Smooth muscle cell (in vitro differentiated cells): ENCODE data around the gene SIDT1. TPM values are rescaled to one million over a fixed set of nuclear protein-coding genes. Genes with fewer than 3 reads are reported as not detected.
A peak's percentile ranks its signal among the peaks of the same experiment; 100 is the strongest.

Experiments
- DNase-seq: peaks from one replicate; lab custom pipeline; 2025; ENCODE audit not compliant: unreplicated experiment; lab: John Stamatoyannopoulos, UW
- H2AFZ ChIP-seq: fragments of 200-600 bp; sonication (generic); 2 replicates; pipeline ENCODE4 v1.6.0; 2016; ENCODE audit warnings: antibody characterized with exemption, low read depth, mild to moderate bottlenecking
- H3F3A ChIP-seq: fragments of 200-600 bp; sonication (generic); 2 replicates; pipeline ENCODE4 v1.6.0; 2017; ENCODE audit warnings: antibody characterized with exemption, low read depth
- H3K27ac ChIP-seq: fragments of 200-600 bp; sonication (generic); 2 replicates; pipeline ENCODE4 v1.5.1; 2016; ENCODE audit warnings: low read depth, mild to moderate bottlenecking
- H3K27me3 ChIP-seq: fragments of 200-600 bp; sonication (generic); 2 replicates; pipeline ENCODE4 v1.6.1; 2016; ENCODE audit warnings: low read depth, mild to moderate bottlenecking
- H3K36me3 ChIP-seq: fragments of 200-600 bp; sonication (generic); 2 replicates; pipeline ENCODE4 v1.5.1; 2016; ENCODE audit warnings: low read depth
- H3K4me1 ChIP-seq: fragments of 200-600 bp; sonication (generic); 2 replicates; pipeline ENCODE4 v1.5.1; 2016; ENCODE audit warnings: low read depth
- H3K4me2 ChIP-seq: fragments of 200-600 bp; sonication (generic); 2 replicates; pipeline ENCODE4 v1.6.0; 2016; ENCODE audit warnings: mild to moderate bottlenecking
- H3K4me3 ChIP-seq: fragments of 200-600 bp; sonication (generic); 2 replicates; pipeline ENCODE4 v1.5.1; 2016; ENCODE audit warnings: mild to moderate bottlenecking
- H3K79me2 ChIP-seq: fragments of 200-600 bp; sonication (generic); 2 replicates; pipeline ENCODE4 v1.6.0; 2016; ENCODE audit warnings: low read depth, mild to moderate bottlenecking
- H3K9ac ChIP-seq: fragments of 200-600 bp; sonication (generic); 2 replicates; pipeline ENCODE4 v1.6.0; 2016; ENCODE audit warnings: low read depth
- H3K9me3 ChIP-seq: fragments of 200-600 bp; sonication (generic); replicated peaks from 2 replicates; pipeline ENCODE4 v1.5.1; 2016; ENCODE audit warnings: low read depth
- H4K20me1 ChIP-seq: fragments of 200-600 bp; sonication (generic); 2 replicates; pipeline ENCODE4 v1.6.0; 2016; ENCODE audit warnings: low read depth
- WGBS: methylation state at CpG from one replicate; pipeline ENCODE4 v1.1.7; 2016; ENCODE audit warnings: low lambda C conversion rate; 5-methylcytosine and 5-hydroxymethylcytosine counted together
- polyA plus RNA-seq: library from polyadenylated mRNA; unstranded; fragments of >200 nt; fragmentation: Nextera tagmentation; extraction: Ambion mirVana; gene quantifications from 2 replicates; pipeline ENCODE4 v1.2.1, GENCODE V29; 2016
- total RNA-seq: library from RNA; depleted of rRNA; stranded (reverse); fragments of >200 nt; gene quantifications from 2 replicates; pipeline ENCODE4 v1.2.3, GENCODE V29; 2014
- TF ChIP-seq, protein P1 (sequence below): fragments of 200-600 bp; sonication (generic); IDR thresholded peaks from 2 replicates; pipeline ENCODE4 v1.5.1; 2017; ENCODE audit warnings: borderline replicate concordance, mild to moderate bottlenecking, antibody characterized with exemption; ENCODE audit not compliant: insufficient read depth, poor library complexity, severe bottlenecking

Gene SIDT1
- total and polyA plus RNA-seq, 2 experiments from 2014 or later, result not detected

DNA sequence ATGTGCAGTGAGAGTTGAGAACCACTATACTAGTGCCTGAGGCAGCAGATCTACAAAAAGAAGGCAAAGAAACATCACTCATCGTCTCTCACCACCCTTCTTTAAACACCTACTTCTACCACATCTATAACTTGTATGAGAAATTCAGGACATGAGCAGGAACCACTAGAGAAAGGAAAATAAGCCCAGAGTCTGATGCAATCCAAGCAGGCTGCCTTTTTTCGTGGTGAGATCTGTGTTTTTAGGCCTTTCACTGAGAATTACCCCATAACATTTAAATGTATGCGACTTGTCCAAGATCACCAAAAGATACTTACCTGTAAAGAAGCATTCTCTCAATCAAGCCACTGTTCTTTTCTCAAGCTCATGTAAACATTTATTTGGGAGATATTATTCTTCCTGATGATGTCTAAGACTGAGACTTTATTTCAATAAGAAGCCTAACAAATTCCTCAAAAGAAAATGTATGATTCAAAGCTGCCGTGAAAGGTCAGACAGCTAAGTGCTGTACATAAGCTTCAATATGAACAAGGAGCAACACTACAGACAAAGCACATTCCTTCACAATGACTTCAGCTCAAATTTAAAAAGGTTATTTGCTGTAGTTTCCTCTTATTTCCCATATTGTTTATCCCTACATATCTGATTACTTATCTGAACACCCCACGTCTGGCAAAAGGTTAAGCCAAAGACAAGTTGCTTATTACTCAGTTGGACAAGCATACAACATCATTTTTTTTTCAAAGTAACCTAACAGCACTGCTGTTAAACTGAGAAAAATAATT lies 33.9 kb upstream of the SIDT1 start:
- H3K9ac ChIP-seq, result peak overlapping the region; percentile 65
- TF ChIP-seq, protein P1, sequence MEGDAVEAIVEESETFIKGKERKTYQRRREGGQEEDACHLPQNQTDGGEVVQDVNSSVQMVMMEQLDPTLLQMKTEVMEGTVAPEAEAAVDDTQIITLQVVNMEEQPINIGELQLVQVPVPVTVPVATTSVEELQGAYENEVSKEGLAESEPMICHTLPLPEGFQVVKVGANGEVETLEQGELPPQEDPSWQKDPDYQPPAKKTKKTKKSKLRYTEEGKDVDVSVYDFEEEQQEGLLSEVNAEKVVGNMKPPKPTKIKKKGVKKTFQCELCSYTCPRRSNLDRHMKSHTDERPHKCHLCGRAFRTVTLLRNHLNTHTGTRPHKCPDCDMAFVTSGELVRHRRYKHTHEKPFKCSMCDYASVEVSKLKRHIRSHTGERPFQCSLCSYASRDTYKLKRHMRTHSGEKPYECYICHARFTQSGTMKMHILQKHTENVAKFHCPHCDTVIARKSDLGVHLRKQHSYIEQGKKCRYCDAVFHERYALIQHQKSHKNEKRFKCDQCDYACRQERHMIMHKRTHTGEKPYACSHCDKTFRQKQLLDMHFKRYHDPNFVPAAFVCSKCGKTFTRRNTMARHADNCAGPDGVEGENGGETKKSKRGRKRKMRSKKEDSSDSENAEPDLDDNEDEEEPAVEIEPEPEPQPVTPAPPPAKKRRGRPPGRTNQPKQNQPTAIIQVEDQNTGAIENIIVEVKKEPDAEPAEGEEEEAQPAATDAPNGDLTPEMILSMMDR, result no peak
- no peaks in the 10 kb centered on the region for H3K36me3 ChIP-seq
- WGBS, result 54% methylated on average over 5 of the region's 5 CpGs
- no peaks in the 10 kb centered on the region for H4K20me1 ChIP-seq
- no peaks in the 10 kb centered on the region for H3F3A ChIP-seq
- H3K9me3 ChIP-seq, result no peaks in the 10 kb centered on the region
- H3K27ac ChIP-seq, result peak overlapping the region; percentile 94
- H2AFZ ChIP-seq, result peak overlapping the region; percentile 43
- peak overlapping the region; percentile 22 for H3K4me2 ChIP-seq
- no peaks in the 10 kb centered on the region for H3K4me1 ChIP-seq
- no peak for DNase-seq
- no peaks in the 10 kb centered on the region for H3K27me3 ChIP-seq
- no peak overlapping the region for H3K4me3 ChIP-seq
- H3K79me2 ChIP-seq, result no peaks in the 10 kb centered on the region

DNA sequence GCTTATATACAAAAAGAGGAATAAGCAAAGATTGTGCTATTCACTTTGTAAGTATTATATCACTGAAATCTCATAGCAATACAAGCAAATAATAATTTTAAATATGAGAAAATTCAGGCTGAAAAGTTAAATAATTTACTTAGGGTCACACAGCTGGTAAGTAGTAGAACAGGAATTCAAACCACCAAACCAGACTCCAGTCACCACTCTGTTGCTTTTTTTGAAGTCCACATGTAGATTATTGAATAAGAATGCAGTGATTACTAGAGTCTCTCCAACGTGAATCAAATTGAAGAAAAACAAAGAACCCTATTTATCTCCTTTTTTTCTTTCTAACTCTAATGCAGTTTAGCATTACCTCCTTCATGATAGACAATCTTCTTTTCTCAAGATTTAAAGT lies 33.3 kb upstream of the SIDT1 start:
- TF ChIP-seq, protein P1, result no peak
- peak overlapping the region; percentile 22 for H3K4me2 ChIP-seq
- peak overlapping the region; percentile 94 for H3K27ac ChIP-seq

DNA sequence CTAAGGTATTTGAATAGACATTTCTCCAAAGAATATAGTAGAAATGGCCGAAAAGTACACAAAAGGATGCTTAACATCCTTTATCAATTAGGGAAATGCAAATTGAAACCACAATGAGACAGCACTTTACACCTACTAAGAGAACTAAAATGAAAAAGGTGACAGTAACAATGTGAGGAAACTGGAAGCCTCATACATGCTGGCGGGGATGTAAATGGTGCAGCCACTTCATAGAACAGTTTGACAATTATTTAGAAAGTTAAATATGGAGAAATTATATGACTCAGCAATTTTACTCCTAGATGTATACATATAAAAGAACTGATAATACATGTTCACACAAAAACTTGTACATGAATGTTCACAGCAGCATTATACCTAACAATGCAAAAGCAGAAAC lies 30.8 kb upstream of the SIDT1 start:
- Histone ChIP-seq H3K9me3 (no peaks in the 10 kb centered on the region), H3K27ac (no peak overlapping the region), H3K36me3 (no peaks in the 10 kb centered on the region), H3F3A (no peaks in the 10 kb centered on the region), H3K4me3 (no peak overlapping the region), H3K4me2 (no peak overlapping the region), H4K20me1 (peaks cover 7% of the 10 kb centered on the region), H3K9ac (no peak overlapping the region), H3K27me3 (no peaks in the 10 kb centered on the region), H3K79me2 (peaks cover under 1% of the 10 kb centered on the region), H3K4me1 (no peaks in the 10 kb centered on the region), H2AFZ (no peak overlapping the region)
- TF ChIP-seq, protein P1, result no peak
- DNase-seq, result no peak
- WGBS, result 96% methylated on average over 2 of the region's 2 CpGs

More for the DNA sequence above, 33.3 kb upstream of the SIDT1 start:
- Histone ChIP-seq H3K4me1 (no peaks in the 10 kb centered on the region), H2AFZ (no peak overlapping the region), H3K9me3 (no peaks in the 10 kb centered on the region), H3K9ac (peak overlapping the region; percentile 65), H3K36me3 (no peaks in the 10 kb centered on the region), H3K27me3 (no peaks in the 10 kb centered on the region), H3K4me3 (no peak overlapping the region), H3K79me2 (no peaks in the 10 kb centered on the region), H4K20me1 (no peaks in the 10 kb centered on the region), H3F3A (no peaks in the 10 kb centered on the region)
- 52% methylated on average over 1 of the region's 1 CpG for WGBS
- DNase-seq, result no peak

DNA sequence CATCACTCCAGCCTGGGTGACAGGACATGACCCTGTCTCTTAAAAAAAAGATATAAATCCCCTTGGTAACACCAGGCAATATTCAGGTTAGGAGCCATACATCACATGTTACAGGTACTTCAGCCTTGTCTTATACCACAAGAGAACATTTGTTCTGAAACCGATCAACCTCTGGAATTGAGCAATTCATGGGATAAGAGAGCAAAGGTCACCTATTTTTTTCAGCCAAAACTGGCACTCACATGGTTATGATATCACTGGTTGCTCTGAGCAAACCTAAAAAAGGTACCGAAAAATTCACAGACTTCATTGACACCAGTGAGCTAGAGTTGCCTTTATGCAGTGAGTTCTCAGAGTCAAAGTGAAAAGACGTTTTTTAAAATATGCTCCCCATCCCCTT lies 26.5 kb upstream of the SIDT1 start:
- TF ChIP-seq, protein P1, result no peak
- Histone ChIP-seq H3K27ac (no peak overlapping the region), H4K20me1 (peaks cover 36% of the 10 kb centered on the region), H3K9ac (no peak overlapping the region), H3F3A (no peaks in the 10 kb centered on the region), H3K36me3 (no peaks in the 10 kb centered on the region), H3K9me3 (no peaks in the 10 kb centered on the region), H3K4me2 (no peak overlapping the region), H2AFZ (no peak overlapping the region), H3K4me3 (no peak overlapping the region), H3K79me2 (peaks cover 42% of the 10 kb centered on the region), H3K27me3 (no peaks in the 10 kb centered on the region), H3K4me1 (no peaks in the 10 kb centered on the region)
- over 99% methylated on average over 3 of the region's 3 CpGs for WGBS
- DNase-seq, result no peak
